GM18858 (cell line): Measurements from ENCODE around the gene NDST1.

Experiments
- ATAC-seq: cut with Tn5 transposase; IDR thresholded peaks from one replicate; pipeline ENCODE4 v1.9.1; 2021; ENCODE audit not compliant: unreplicated experiment

NDST1 gene

GRCh38 chr5:150601491-150602345 lies 93.8 kb downstream of the NDST1 start:
- ATAC-seq = no peak

- no peak for ATAC-seq
Observed at GRCh38 chr5:150603052-150603451, 95.1 kb downstream of the NDST1 start.

- ATAC-seq = no peak
Observed at GRCh38 chr5:150603491-150603890, 95.6 kb downstream of the NDST1 start.

GRCh38 chr5:150604010-150604409 lies 96.1 kb downstream of the NDST1 start:
- no peak for ATAC-seq

- no peak for ATAC-seq
Observed at GRCh38 chr5:150604894-150605440, 97.0 kb downstream of the NDST1 start.

- ATAC-seq = no peak
Observed at GRCh38 chr5:150605546-150605945, 97.6 kb downstream of the NDST1 start.

- no peak for ATAC-seq
Observed at GRCh38 chr5:150606476-150606875, 98.5 kb downstream of the NDST1 start.

GRCh38 chr5:150607105-150607504 lies 99.2 kb downstream of the NDST1 start:
- ATAC-seq = no peak
